GM19455 (cell line): ENCODE results near the gene NCBP1.
"Not testable (repeated sequence)": the region's sequence is repeated elsewhere in the genome, so short reads cannot be mapped to it uniquely, and the experiment has no call there.

Source experiments
- ATAC-seq: cut with Tn5 transposase; IDR thresholded peaks from one replicate; pipeline ENCODE4 v1.9.1; 2021; ENCODE audit not compliant: unreplicated experiment

NCBP1 gene

DNA sequence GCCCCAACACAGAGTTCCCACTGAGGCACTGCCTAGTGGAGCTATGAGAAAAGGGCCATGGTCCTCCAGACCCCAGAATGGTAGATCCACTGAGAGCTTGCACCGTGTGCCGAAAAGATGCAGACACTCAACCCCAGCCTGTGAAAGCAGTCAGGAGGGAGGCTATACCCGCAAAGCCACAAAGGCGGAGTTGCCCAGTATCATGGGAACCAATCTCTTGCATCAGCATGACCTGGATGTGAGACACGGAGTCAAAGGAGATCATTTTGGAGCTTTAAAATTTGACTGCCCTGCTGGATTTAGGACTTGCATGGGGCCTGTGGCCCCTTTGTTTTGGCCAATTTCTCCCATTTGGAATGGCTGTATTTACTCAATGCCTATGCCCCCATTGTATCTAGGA lies 11.1 kb upstream of the NCBP1 start:
- not testable (repeated sequence) for ATAC-seq

DNA sequence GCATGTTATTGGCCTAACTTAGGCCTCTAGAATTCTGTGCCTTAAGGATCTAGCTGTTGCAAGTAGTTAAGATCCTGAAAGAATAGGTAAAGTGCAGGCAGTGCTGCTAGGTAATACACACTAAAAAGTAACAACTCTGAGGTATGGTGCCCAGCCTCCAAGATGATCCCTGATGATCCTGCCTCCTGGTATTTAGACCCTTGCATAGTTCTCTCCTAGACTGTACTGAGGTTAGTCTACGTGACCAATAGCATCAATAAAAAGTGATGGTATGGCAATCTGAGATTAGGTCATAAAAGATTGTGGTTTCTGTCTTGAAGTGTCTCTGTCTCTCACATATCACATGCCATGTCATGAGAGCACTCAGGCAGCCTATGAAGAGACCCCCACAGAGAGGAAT lies 9.7 kb upstream of the NCBP1 start:
- ATAC-seq: no peak

DNA sequence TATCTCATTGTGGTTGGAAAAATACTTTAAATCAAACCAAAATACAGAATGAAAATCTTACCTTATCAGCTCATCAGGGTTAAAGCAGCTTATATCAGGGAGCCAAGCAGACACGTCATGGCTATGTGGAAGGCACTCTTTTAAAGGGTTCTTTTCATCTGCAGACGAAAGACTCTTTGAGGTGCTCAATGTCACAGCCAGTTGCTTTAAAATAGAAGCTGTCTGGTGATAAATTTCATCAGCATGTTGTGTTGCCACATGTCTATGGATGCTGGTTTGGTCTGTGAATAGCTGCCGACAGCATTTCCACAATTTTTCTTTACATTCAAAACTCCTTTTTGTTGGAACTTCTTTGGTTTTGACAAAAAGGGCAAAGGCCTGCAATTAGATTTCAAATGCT lies 8.0 kb upstream of the NCBP1 start:
- ATAC-seq: no peak

DNA sequence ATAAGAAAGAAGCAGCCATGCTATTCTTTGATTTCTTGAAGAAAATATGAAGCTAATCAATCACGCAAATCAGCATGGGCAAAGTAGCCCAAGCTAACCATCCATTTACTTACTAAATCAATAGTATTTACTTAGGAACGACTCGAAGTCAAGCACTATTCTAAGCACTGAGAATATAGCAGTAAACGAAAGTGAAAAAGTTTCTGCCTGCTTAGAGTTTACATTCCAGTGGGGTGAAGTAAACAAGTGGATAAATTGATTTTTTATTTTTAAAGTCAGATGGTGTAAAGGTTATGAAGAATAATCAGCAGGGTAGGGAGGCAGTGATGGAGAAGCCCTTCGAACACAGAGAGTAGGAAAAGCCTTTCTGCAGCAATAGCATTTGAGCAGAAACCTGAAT lies 6.0 kb upstream of the NCBP1 start:
- no peak for ATAC-seq

DNA sequence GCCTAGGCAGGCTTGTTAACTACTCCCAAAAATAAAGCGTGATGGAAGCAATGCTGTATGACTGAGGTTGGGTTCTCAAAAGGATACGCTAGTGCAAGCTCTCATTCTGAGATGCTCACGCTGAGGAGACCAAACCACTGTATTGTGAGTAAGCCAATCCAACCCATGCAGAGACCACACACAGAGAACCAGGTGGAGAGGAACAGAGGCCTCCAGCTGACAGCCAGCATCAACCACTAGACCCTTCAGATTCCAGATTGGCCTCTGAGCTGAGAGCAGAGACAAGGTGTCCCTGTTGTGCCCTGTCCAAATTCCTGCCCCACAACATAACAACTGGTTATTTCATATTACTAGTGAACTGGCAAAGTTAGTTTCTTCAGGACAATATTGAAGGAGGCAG lies 5.0 kb upstream of the NCBP1 start:
- no peak for ATAC-seq

DNA sequence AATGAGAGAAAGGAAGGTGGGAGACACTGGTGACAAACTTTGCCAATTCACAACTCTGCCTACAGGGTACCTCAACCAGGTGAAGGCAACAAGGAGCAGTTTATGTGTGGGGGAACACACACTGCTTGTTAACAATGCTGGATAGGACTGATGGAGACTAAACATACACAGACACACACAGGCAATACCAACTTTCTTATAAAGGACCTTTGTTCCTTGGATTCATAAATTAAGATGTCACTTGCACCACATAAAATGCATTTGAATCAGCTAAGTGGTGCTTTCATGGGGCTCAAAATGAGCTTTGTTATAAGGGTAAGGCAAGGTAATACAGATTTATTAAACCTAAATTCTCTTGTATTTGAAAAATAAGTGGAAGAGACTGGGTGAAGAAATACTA lies 4.5 kb upstream of the NCBP1 start:
- ATAC-seq: no peak

DNA sequence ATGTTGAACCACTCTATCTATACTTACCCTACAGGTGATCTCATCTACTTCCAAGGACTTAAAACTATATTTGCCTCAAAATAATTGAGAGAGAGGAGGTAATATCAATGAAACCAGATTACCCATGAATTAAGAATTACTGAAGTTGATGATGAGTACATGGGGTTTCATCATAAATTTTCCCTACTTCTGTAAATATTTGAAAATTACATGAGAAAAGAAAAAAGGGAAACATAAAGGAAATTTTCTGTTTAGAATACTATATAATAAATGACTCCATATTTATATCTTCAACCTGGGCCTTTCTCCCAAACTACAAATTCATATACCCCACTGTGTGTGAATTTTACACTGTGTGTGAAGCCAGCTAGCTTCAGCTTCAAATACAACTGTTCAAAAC lies 3.0 kb upstream of the NCBP1 start:
- no peak for ATAC-seq

DNA sequence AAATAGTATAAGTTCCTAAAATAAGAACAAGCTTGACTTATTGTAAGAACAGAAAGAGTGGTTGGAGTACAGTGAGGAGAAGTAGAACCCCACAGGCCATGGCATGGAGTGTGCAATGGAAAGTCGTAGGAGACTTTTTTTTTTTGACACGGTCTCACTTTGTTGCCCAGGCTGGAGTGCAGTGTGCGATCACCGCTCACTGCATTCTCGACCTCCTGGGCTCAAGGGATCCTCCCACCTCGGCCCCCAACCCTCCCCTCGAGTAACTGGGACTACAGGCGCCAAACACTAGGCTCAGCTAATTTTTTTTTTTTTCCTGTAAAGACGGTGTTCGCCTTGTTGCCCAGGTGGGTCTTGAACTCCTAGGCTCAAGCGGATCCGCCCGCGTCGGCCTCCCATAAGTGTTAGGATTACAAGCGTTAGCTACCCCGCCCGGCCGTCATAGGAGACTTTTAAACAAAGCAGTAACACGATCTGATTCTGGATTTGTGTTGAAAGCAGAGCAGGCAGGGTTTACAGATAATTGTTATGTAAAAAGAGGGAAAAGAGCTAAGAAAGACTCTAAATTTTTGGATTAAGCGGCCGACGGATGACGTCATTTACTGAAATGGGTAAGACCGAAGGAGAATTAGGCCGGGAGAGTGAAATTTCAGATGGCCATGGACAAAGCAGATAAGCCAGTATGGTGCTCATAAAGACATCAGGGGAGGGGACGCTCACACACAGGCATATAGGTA lies 1.2 kb upstream of the NCBP1 start:
- peak; percentile 11 for ATAC-seq

DNA sequence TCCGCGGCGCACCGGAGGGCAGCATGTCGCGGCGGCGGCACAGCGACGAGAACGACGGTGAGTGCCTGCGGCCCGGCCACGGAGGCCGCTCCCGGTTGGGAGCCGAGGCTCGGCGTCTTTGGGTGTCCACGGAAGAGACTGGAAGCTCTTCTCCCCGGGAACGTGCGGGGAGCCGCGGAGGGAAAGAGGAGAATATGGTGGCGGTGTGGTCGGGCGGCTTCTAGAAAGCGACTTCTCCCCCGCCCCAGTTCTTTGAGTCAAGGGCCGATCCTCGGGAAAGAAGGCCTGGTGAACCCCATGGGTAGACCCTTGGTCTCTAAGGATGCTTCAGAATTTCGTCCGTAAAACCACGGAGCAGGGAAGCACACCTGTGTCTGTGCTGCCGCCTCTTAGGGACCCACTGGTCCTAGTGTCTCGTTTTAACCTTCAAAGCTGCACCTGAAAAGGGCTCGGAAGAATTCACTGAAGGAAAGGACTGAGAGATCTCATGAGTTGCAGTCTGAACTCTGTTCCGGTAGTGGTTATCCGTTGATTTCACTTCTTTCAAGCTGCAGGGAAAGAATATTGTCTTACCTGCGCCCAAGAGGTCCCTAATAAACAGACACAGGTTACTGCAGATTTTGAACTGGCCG lies 354 bp downstream of the NCBP1 start:
- ATAC-seq: peak; percentile 4

DNA sequence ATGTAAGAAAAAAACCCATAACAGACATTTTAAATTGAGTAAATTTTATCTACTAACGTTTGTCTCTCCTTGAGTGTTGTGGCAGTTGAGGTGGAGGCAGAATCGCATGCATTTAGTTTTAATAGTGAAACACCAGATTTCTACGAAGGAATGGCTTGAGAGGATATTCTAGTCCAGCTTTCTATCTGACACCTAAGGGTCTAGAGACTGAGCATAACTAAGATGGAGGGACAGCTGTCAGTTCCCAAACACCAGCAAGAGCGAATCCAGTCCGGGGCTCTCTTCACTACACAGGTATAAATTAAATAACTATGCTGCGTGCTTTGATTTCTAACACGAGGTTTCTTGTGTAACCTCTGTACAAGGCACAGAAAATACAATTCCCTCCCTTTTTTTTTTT lies 1.4 kb downstream of the NCBP1 start:
- no peak for ATAC-seq

DNA sequence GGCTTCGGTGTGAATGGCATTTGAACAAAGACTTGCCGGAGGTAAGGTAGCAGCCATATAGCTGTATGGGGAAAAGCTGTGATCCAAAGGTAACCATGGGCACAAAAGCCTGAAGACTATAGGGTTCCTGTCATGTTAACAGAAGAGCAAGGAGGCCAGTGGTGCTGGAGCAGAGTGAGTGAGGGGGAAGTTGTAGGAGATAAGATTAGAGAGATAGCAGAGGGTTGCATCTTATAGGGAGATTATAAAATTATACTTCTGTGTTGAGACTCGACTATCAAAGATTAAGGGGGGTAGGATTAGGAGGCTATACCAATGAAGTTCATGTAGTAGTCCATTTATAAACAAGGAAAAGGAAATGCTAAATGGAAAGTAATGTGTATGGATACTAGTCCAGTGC lies 3.3 kb downstream of the NCBP1 start:
- ATAC-seq: no peak

DNA sequence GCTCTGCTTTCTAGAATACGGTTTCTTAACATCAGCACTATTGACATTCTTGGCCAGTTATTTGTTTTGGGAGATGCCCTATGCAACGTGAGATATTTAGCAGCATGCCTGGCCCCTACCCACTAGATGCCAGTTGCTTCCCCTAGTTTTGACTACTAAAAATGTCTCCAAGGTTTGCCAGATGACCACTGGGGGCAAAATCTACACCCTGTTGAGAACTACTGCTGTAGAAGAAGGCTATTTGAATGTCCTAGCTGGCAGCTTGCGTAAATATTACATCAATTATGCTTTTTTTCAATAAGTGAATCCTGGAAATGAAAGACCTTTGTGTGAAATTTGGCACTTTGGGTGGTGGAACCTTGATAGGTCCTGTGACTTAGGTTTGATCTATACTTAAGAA lies 5.0 kb downstream of the NCBP1 start:
- ATAC-seq: no peak

DNA sequence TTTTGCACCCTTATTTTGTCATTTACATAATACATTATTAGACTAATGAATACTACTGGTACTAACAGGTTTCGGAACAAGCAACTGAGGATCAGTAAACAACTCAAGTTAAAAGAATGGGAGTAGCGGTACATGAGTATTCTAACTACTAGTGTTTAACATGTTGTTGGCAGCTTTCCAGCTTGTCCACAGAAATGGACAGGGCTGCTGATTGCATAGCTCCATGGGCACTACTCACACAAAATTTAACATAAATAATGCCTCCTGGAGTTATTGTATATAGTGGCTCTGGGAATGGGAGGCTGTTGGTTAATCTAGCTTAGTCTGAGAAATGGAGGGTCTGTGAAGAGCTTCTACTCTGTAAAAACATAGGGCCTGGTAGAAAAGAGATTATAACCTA lies 6.7 kb downstream of the NCBP1 start:
- ATAC-seq: no peak

DNA sequence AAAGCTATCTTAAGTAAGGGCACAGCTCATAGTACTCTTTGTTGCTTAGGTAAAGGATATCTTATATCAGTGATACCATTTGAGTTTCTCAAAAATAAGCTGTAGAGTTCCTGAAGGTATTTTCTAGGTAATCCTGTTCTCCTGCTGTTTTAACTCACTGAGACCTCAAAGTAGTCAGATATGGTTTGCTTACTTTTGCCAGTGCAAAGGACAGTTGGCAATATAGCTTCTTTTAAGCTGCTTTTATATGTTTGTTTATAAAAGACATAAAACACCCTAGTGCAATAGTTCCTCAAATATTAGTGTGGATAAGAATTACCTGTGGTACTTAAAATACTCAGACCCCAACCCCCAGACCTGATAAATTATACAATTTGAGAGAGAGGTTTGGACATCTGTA lies 12.1 kb downstream of the NCBP1 start:
- no peak for ATAC-seq

DNA sequence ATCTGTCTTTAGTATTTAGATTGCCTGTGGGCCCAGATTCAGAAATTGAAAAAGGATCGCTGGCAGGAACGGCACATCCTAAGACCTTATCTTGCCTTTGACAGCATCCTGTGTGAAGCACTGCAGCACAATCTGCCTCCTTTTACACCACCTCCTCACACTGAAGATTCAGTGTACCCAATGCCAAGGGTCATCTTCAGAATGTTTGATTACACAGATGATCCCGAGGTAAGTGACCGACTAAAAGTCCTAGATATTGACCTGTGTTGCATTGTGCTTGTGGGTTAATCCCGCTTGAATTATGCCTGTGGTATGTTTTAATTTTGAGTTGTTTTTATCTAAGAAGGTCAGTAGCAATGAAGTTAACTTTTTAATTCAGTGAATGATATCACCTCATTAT lies 14.4 kb downstream of the NCBP1 start:
- no peak for ATAC-seq

DNA sequence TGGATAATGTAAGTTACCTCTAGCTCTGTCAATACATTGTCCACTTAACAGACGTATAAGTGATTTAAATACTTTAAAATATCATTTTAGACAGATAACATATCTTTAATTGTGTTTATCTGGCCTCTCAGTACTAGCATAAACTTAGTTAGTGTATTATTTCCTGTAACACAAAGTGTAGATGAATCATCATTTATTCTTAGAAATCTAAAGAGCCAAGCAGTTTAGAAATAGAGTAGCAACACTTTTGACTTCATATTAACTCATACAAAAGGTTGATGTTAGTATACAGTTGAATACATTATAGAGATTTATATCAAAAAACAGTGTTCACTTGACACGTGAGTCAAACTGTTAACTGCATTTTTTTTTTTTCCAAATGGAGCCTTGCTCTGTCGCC lies 18.0 kb downstream of the NCBP1 start:
- no peak for ATAC-seq

DNA sequence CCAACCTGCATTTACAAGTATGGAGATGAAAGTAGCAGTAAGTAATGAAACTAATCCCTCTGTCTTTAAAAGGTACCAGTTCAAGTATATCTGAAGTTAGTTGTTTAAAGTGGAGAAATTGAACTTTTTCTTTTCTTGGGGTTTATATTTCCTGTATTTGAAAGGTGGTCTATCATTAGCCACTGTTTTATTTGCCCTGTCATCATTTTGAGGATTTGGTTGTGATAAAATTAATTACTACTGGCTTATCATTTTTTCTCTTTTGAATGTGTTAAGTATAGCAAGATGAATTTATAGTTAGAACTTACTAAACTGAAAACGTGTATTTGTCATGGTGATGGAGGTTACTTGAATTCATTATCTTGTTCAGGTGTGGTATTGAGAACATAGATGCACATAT lies 25.1 kb downstream of the NCBP1 start:
- ATAC-seq: no peak

DNA sequence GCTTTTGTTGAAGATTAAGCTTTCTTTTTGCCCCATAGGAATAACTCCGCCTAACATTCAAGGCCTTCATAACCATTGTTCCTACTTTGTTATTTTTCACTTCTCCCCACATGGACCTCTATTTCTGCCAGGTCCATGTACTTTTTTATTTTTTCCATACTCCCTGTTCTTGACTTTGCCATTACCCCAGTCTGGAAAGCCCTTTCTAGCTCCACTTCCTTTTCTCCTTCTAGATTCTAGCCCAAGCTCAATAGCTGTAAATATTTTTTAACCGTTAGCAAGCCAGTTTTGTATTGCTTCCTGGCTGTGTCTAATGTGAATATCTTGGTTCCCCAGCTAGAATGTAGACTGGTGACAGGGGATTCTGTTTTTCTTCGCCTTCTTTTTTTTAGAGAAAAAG lies 26.1 kb downstream of the NCBP1 start:
- no peak for ATAC-seq

DNA sequence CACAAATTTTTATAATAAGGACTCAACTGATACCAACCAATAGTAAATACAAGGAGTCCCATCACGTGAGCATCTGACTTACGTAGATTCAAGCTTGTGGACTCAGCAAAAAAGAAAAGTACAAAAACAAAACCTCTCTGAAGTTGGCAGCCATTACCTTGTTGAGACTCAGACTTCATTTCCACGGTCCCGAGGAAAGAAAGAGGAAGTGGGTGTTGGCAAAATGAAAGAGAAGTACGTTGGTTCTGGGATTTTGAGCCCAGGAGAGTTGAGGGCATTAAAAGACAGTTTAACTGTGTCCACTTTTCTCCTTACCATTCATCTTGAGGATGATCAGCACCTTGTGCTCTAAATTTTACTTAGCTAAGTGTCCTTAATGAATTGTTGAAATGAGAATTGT lies 26.7 kb downstream of the NCBP1 start:
- no peak for ATAC-seq

DNA sequence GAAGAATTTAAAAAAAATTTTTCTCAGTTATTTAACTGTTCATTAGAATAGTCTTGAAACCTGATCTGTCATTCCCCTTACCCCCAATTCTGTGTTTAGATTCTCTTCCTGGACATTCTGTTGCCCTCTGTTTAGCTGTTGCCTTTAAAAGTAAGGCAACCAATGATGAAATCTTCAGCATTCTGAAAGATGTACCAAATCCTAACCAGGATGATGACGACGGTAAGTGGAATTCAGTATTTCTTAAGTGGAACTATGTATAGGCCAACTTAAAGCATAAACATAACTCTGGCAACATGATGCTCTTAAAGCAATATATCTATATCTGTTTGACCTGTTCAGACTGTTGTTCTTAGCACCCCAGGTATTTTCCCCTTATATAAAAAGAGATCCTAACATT lies 27.2 kb downstream of the NCBP1 start:
- ATAC-seq: no peak

DNA sequence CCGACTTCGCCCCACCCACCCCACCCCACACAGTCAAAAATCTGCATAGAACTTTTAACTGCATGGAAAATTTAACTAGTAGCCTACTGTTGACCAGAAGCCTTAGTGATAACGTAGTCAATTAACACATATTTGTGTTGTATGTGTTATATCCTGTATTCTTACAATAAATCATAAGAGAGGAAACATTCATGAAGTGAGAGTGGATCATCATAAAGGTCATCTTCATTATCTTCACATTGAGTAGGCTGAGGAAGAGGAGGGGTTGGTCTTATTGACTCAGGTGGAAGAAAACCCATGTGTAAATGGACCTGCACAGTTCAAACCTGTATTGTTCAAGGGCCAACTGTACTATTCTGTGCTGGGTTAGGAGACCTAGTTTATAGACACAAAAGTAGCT lies 32.1 kb downstream of the NCBP1 start:
- ATAC-seq: no peak

DNA sequence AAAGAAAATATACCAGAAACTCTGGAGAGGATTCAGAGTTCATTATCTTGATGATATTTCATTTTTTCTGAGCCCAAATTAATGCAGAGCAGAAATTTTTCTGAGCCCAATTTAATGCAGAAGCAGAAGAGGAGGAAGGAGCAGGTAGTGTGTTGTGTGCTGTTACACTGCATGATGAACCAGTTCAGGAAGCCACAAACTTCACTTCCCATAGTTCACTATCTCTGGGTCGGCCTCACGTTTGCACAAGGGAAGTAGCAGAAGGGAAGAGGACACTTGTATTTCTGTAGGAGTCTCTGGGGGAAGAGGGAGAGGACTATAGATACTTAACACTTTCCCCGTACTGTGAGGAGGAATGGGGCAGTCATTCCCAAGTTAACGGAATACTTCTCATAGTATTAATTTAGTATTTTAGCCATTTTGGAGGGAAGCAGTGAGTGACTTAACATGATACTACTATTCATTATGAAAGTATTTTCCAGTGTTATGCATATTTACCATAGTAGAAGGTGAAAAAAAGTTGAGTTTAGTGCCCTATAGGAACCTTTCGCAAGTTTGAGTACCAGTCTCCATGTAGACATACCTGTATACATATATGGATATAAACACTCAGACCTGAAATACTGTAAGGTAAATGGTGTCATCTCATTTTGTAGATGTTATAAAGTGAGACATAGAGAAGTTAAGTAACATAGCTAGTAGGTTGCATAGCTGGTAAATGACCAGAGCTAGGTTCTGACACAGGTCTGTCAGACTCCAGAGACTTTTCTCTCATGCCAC lies 33.5 kb downstream of the NCBP1 start:
- ATAC-seq: no peak
